GM18508 (cell line): ENCODE data around the gene ANKMY2.
"Not testable (repeated sequence)": the region's sequence is repeated elsewhere in the genome, so short reads cannot be mapped to it uniquely, and the experiment has no call there.

Experiments used
- ATAC-seq: cut with Tn5 transposase; IDR thresholded peaks from one replicate; pipeline ENCODE4 v1.9.1; 2021; ENCODE audit warnings: moderate number of reproducible peaks; ENCODE audit not compliant: insufficient read depth, unreplicated experiment

ANKMY2 gene

GRCh38 chr7:16660702-16661464 is 15.3 kb upstream of the ANKMY2 start:
- no peak for ATAC-seq

GRCh38 chr7:16659854-16660497 is 14.4 kb upstream of the ANKMY2 start:
- not testable (repeated sequence) for ATAC-seq

- ATAC-seq, result no peak
These were observed 12.2 kb upstream of the ANKMY2 start for GRCh38 chr7:16657656-16658279.

GRCh38 chr7:16656141-16656540 is 10.6 kb upstream of the ANKMY2 start:
- no peak for ATAC-seq

GRCh38 chr7:16655394-16655793 is 9.8 kb upstream of the ANKMY2 start:
- no peak for ATAC-seq

GRCh38 chr7:16652888-16653287 is 7.3 kb upstream of the ANKMY2 start:
- ATAC-seq, result no peak

- ATAC-seq, result no peak
These were observed 6.7 kb upstream of the ANKMY2 start for GRCh38 chr7:16652240-16652583.

GRCh38 chr7:16651396-16652239 is 6.1 kb upstream of the ANKMY2 start:
- ATAC-seq, result no peak

- no peak for ATAC-seq
These were observed 4.7 kb upstream of the ANKMY2 start for GRCh38 chr7:16650266-16650665.

GRCh38 chr7:16649196-16649595 is 3.6 kb upstream of the ANKMY2 start:
- no peak for ATAC-seq

GRCh38 chr7:16648551-16648950 is 3.0 kb upstream of the ANKMY2 start:
- no peak for ATAC-seq

GRCh38 chr7:16647435-16647960 is 1.9 kb upstream of the ANKMY2 start:
- ATAC-seq, result no peak

GRCh38 chr7:16646472-16647072 is 1.0 kb upstream of the ANKMY2 start:
- ATAC-seq, result no peak

- no peak for ATAC-seq
These were observed 640 bp downstream of the ANKMY2 start for GRCh38 chr7:16644636-16645592.

GRCh38 chr7:16644157-16644556 is 1.4 kb downstream of the ANKMY2 start:
- ATAC-seq, result no peak

GRCh38 chr7:16638282-16639280 is 7.0 kb downstream of the ANKMY2 start:
- no peak for ATAC-seq

GRCh38 chr7:16637379-16637778 is 8.2 kb downstream of the ANKMY2 start:
- ATAC-seq, result no peak
